SU-DHL-6 (cell line): ENCODE measurements around the gene NXNL1.

Experiments
- CTCF ChIP-seq: fragments of 200-600 bp; sonication (generic); IDR thresholded peaks from one replicate; pipeline ENCODE4 v1.5.1; 2017; ENCODE audit warnings: antibody characterized with exemption, mild to moderate bottlenecking, low read length, moderate library complexity; ENCODE audit not compliant: insufficient read depth, poor library complexity, severe bottlenecking
- EZH2phosphoT487 ChIP-seq: fragments of 200-600 bp; sonication (generic), shearing (Covaris generic); conservative IDR thresholded peaks from 2 replicates; pipeline ENCODE4 v1.6.1; 2018; ENCODE audit warnings: mild to moderate bottlenecking, antibody characterized with exemption, low read length, moderate library complexity, mixed read lengths

GRCh38 chr19:17457616-17458015 lies 3.1 kb downstream of the NXNL1 start:
- TF ChIP-seq CTCF, result no peak
- no peak for TF ChIP-seq EZH2phosphoT487
